ENCODE results near the gene SGCB.

Gene SGCB

GRCh38 chr4:51995647-51996220 lies 42.4 kb downstream of the SGCB start:
- no peak for TF ChIP-seq CTCF (IDR thresholded peaks at IDR 0.05; ENCODE audit: borderline replicate concordance, insufficient read depth, low read depth, low read length)
- no peak overlapping the region for H3K4me3 ChIP-seq (ENCODE audit: low read depth, low read length)
